HepG2 (cell line): Measurements from ENCODE around the gene MARS1. TPM values are rescaled to one million over a fixed set of nuclear protein-coding genes. Genes with fewer than 3 reads are reported as not detected.
A peak's percentile ranks its signal among the peaks of the same experiment; 100 is the strongest.

Source experiments
- CBX2 ChIP-seq, 2 experiments: fragments of 200-600 bp in 1 of 2; sonication (generic); formaldehyde crosslinking in 1 of 2; IDR thresholded peaks; 2 replicates each; pipeline versions ENCODE4 v1.7.0 to v1.8.1; 2018 to 2022; ENCODE audit warnings: low read depth in 2 of 2, low read length in 1 of 2, mild to moderate bottlenecking in 1 of 2, missing genetic modification reagents in 1 of 2
- DRAP1 ChIP-seq: IDR thresholded peaks from 2 replicates; pipeline ENCODE4 v1.6.1; 2016; ENCODE audit warnings: missing genetic modification reagents, missing compliant biosample characterization
- EP300 ChIP-seq, 3 experiments: sonication (generic) in 1 of 3; formaldehyde crosslinking in 1 of 3; IDR thresholded peaks; 2 replicates each; pipeline versions ENCODE4 v1.5.1 to v1.6.1; 2011 to 2020; ENCODE audit warnings: low read depth in 2 of 3, low read length in 2 of 3, borderline replicate concordance in 1 of 3, improper control_type of control experiment in 1 of 3, mild to moderate bottlenecking in 1 of 3, missing genetic modification reagents in 1 of 3, moderate library complexity in 1 of 3
- HCFC1 ChIP-seq: fragments of 150-350 bp; IDR thresholded peaks from 2 replicates; pipeline ENCODE4 v1.6.1; 2014; ENCODE audit warnings: low read depth, low read length
- HES4 ChIP-seq: sonication (generic); formaldehyde crosslinking; IDR thresholded peaks from 2 replicates; pipeline ENCODE4 v1.9.0; 2021; ENCODE audit warnings: mild to moderate bottlenecking, missing genetic modification reagents, borderline replicate concordance
- LRRFIP1 ChIP-seq: sonication (generic); formaldehyde crosslinking; conservative IDR thresholded peaks from 2 replicates; pipeline ENCODE4 v1.4.0; 2020; ENCODE audit warnings: missing genetic modification reagents
- NCOR1 ChIP-seq: fragments of 200-600 bp; sonication (generic); IDR thresholded peaks from 2 replicates; pipeline ENCODE4 v1.7.0; 2017; ENCODE audit warnings: antibody characterized with exemption, low read length, borderline replicate concordance
- NR0B2 ChIP-seq: sonication (generic); formaldehyde crosslinking; IDR thresholded peaks from 2 replicates; pipeline ENCODE4 v1.4.0; 2020; ENCODE audit warnings: mild to moderate bottlenecking, missing genetic modification reagents
- PRPF4 ChIP-seq: fragments of 200-400 bp; formaldehyde crosslinking; IDR thresholded peaks from 2 replicates; pipeline ENCODE4 v1.6.1; 2016; ENCODE audit warnings: low read length, low read depth; ENCODE audit not compliant: poor library complexity, severe bottlenecking
- SAP130 ChIP-seq: IDR thresholded peaks from 2 replicates; pipeline ENCODE4 v1.6.1; 2016; ENCODE audit warnings: low read depth
- SP140L ChIP-seq: sonication (generic); formaldehyde crosslinking; IDR thresholded peaks from 2 replicates; pipeline ENCODE4 v1.4.0; 2020; ENCODE audit warnings: missing genetic modification reagents, borderline replicate concordance
- SYNCRIP ChIP-seq: fragments of 200-400 bp; formaldehyde crosslinking; IDR thresholded peaks from 2 replicates; pipeline ENCODE4 v1.6.1; 2018; ENCODE audit warnings: mild to moderate bottlenecking, low read depth, low read length; ENCODE audit not compliant: insufficient read depth
- ZFP36L1 ChIP-seq: sonication (generic); formaldehyde crosslinking; IDR thresholded peaks from 2 replicates; pipeline ENCODE4 v1.8.0; 2022; ENCODE audit warnings: mild to moderate bottlenecking, missing genetic modification reagents, moderate library complexity
- ZKSCAN8 ChIP-seq: IDR thresholded peaks from 2 replicates; pipeline ENCODE4 v1.6.1; 2016; ENCODE audit warnings: borderline replicate concordance, missing genetic modification reagents, missing compliant biosample characterization
- ZNF121 ChIP-seq: sonication (generic); formaldehyde crosslinking; IDR thresholded peaks from 2 replicates; pipeline ENCODE4 v1.5.0; 2020; ENCODE audit warnings: mild to moderate bottlenecking, missing genetic modification reagents
- ZNF292 ChIP-seq: sonication (generic); formaldehyde crosslinking; IDR thresholded peaks from 2 replicates; pipeline ENCODE4 v1.8.1; 2022; ENCODE audit warnings: mild to moderate bottlenecking, low read depth, missing genetic modification reagents, borderline replicate concordance
- ZNF354B ChIP-seq: sonication (generic); formaldehyde crosslinking; IDR thresholded peaks from 2 replicates; pipeline ENCODE4 v1.8.0; 2022; ENCODE audit warnings: mild to moderate bottlenecking, missing genetic modification reagents
- ZNF629 ChIP-seq: sonication (generic); formaldehyde crosslinking; conservative IDR thresholded peaks from 2 replicates; pipeline ENCODE4 v1.5.0; 2020; ENCODE audit warnings: missing genetic modification reagents
- ZNF639 ChIP-seq: conservative IDR thresholded peaks from 2 replicates; pipeline ENCODE4 v1.6.1; 2018; ENCODE audit warnings: missing genetic modification reagents
- ZNF7 ChIP-seq: IDR thresholded peaks from 2 replicates; pipeline ENCODE4 v1.6.1; 2016; ENCODE audit warnings: missing biosample characterization, missing genetic modification reagents
- polyA plus RNA-seq, 8 experiments: library from polyadenylated mRNA; depleted of rRNA in 3 of 8; stranded (reverse) in 7 of 8; unstranded in 1 of 8; fragments of >200 nt; fragmentation: Illumina TruSeq in 4 of 8; extraction: Trizol in 4 of 8; gene quantifications; 2 replicates each; pipeline versions ENCODE4 v1.2.1 to v1.2.3, GENCODE V29; 2011 to 2016; ENCODE audit warnings: low read depth in 4 of 8, missing spikeins in 1 of 8, mixed read lengths in 1 of 8; ENCODE audit not compliant: insufficient read depth in 1 of 8
- total RNA-seq, 5 experiments: library from RNA; depleted of rRNA; stranded (reverse); fragments of >200 nt; fragmentation: Illumina TruSeq; extraction: Trizol; gene quantifications; 2 replicates each; pipeline ENCODE4 v1.2.3, GENCODE V29; 2016; ENCODE audit warnings: low read depth in 1 of 5
- TF ChIP-seq, protein P1 (sequence below): sonication (generic); formaldehyde crosslinking; IDR thresholded peaks from 2 replicates; pipeline ENCODE4 v1.4.0; 2020; ENCODE audit warnings: missing genetic modification reagents, borderline replicate concordance
- TF ChIP-seq, protein P2 (sequence below): sonication (generic); formaldehyde crosslinking; IDR thresholded peaks from 2 replicates; pipeline ENCODE4 v1.5.0; 2020; ENCODE audit warnings: missing genetic modification reagents, mild to moderate bottlenecking, borderline replicate concordance

The MARS1 gene
- total and polyA plus RNA-seq, 2 of the 13 experiments (the other 11 are each of a cell fraction or from before 2014, with no cell fraction given) = 115 to 181 TPM

- TF ChIP-seq LRRFIP1 (CRISPR knock-in tag) = no peak
- TF ChIP-seq ZNF629 = no peak
- no peak for TF ChIP-seq SYNCRIP
- TF ChIP-seq HES4 (CRISPR knock-in tag) = peak; percentile 21; the same call in 1 of the 2 replicates
- no peak for TF ChIP-seq SP140L
- no peak for TF ChIP-seq ZNF354B (CRISPR knock-in tag)
- no peak for TF ChIP-seq ZKSCAN8
- TF ChIP-seq CBX2 (IDR thresholded peaks at IDR 0.05; ENCODE audit: low read depth, low read length) = no peak
- no peak for TF ChIP-seq CBX2 (CRISPR knock-in tag; IDR thresholded peaks at IDR 0.05; ENCODE audit: low read depth)
- TF ChIP-seq ZFP36L1 (CRISPR knock-in tag) = no peak
- TF ChIP-seq HCFC1 = 0 out of 2 replicates have a peak, but pooled peaks have one; percentile 15
- TF ChIP-seq ZNF292 (CRISPR knock-in tag) = no peak
- TF ChIP-seq, protein P1, sequence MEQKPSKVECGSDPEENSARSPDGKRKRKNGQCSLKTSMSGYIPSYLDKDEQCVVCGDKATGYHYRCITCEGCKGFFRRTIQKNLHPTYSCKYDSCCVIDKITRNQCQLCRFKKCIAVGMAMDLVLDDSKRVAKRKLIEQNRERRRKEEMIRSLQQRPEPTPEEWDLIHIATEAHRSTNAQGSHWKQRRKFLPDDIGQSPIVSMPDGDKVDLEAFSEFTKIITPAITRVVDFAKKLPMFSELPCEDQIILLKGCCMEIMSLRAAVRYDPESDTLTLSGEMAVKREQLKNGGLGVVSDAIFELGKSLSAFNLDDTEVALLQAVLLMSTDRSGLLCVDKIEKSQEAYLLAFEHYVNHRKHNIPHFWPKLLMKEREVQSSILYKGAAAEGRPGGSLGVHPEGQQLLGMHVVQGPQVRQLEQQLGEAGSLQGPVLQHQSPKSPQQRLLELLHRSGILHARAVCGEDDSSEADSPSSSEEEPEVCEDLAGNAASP = no peak
- peak; percentile 52 for TF ChIP-seq SAP130
- TF ChIP-seq NR0B2 (CRISPR knock-in tag) = no peak
- no peak for TF ChIP-seq DRAP1 (CRISPR knock-in tag)
- no peak for TF ChIP-seq ZNF7
- TF ChIP-seq EP300 (IDR thresholded peaks at IDR 0.05; ENCODE audit: low read depth in 2 of 2, low read length in 2 of 2) = no peak
- TF ChIP-seq EP300 (CRISPR knock-in tag; IDR thresholded peaks at IDR 0.05; ENCODE audit: borderline replicate concordance) = no peak
- TF ChIP-seq, protein P2, sequence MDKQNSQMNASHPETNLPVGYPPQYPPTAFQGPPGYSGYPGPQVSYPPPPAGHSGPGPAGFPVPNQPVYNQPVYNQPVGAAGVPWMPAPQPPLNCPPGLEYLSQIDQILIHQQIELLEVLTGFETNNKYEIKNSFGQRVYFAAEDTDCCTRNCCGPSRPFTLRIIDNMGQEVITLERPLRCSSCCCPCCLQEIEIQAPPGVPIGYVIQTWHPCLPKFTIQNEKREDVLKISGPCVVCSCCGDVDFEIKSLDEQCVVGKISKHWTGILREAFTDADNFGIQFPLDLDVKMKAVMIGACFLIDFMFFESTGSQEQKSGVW (CRISPR knock-in tag) = no peak
- no peak for TF ChIP-seq PRPF4
- TF ChIP-seq ZNF121 (CRISPR knock-in tag) = 0 out of 2 replicates have a peak, but pooled peaks have one; percentile 39
- TF ChIP-seq NCOR1 = no peak
- no peak for TF ChIP-seq ZNF639 (CRISPR knock-in tag)
These were observed 28.7 kb upstream of the MARS1 start (continued) for GRCh38 chr12:57459055-57459749.
